ENCODE results near the gene IRAK2.
"Not testable (repeated sequence)": the region's sequence is repeated elsewhere in the genome, so short reads cannot be mapped to it uniquely, and the experiment has no call there.

IRAK2 gene

GRCh38 chr3:10263646-10264363, 99.1 kb downstream of the IRAK2 start:
- Histone ChIP-seq H3K27me3 (ENCODE audit: low read depth, low read length) (no peaks in the 10 kb centered on the region), H3K36me3 (ENCODE audit: control insufficient read depth in 1 of 2, insufficient read depth in 2 of 2, low read length in 2 of 2) (peaks cover 16 to 32% of the 10 kb centered on the region in 2 donors), H3K9me3 (ENCODE audit: control insufficient read depth in 1 of 2, low read length in 2 of 2) (no peaks in the 10 kb centered on the region), H3K4me3 (ENCODE audit: low read depth in 1 of 2, low read length in 2 of 2) (no peak overlapping the region), H3K27ac (ENCODE audit: low read length) (no peak overlapping the region), H3K4me1 (ENCODE audit: control insufficient read depth in 1 of 2, insufficient read depth in 2 of 2, low read length in 2 of 2) (no peaks in the 10 kb centered on the region)

GRCh38 chr3:10265833-10266232, 101.1 kb downstream of the IRAK2 start:
- H3K27ac ChIP-seq (ENCODE audit: low read length) = no peak overlapping the region
- no peaks in the 10 kb centered on the region for H3K9me3 ChIP-seq (ENCODE audit: control insufficient read depth in 1 of 2, low read length in 2 of 2)
- no peaks in the 10 kb centered on the region for H3K27me3 ChIP-seq (ENCODE audit: low read depth, low read length)
- H3K4me3 ChIP-seq (ENCODE audit: low read depth in 1 of 2, low read length in 2 of 2) = no peak overlapping the region
- H3K4me1 ChIP-seq (ENCODE audit: control insufficient read depth in 1 of 2, insufficient read depth in 2 of 2, low read length in 2 of 2) = no peaks in the 10 kb centered on the region
- peaks cover 28 to 34% of the 10 kb centered on the region in 2 donors for H3K36me3 ChIP-seq (ENCODE audit: control insufficient read depth in 1 of 2, insufficient read depth in 2 of 2, low read length in 2 of 2)

- H3K4me1 ChIP-seq (ENCODE audit: control insufficient read depth in 1 of 2, insufficient read depth in 2 of 2, low read length in 2 of 2); H3K27ac ChIP-seq (ENCODE audit: low read length); H3K4me3 ChIP-seq (ENCODE audit: low read depth in 1 of 2, low read length in 2 of 2); H3K27me3 ChIP-seq (ENCODE audit: low read depth, low read length); H3K9me3 ChIP-seq (ENCODE audit: control insufficient read depth in 1 of 2, low read length in 2 of 2): not testable (repeated sequence)
- H3K36me3 ChIP-seq (ENCODE audit: control insufficient read depth in 1 of 2, insufficient read depth in 2 of 2, low read length in 2 of 2) = peaks cover 34% of the 10 kb centered on the region in 2 donors
Observed at GRCh38 chr3:10266936-10267335, 102.2 kb downstream of the IRAK2 start.

GRCh38 chr3:10268116-10268515, 103.4 kb downstream of the IRAK2 start:
- H3K4me1 ChIP-seq (ENCODE audit: control insufficient read depth in 1 of 2, insufficient read depth in 2 of 2, low read length in 2 of 2) = peaks cover 0 to 4% of the 10 kb centered on the region in 2 donors
- H3K4me3 ChIP-seq (ENCODE audit: low read depth in 1 of 2, low read length in 2 of 2) = no peak overlapping the region
- H3K36me3 ChIP-seq (ENCODE audit: control insufficient read depth in 1 of 2, insufficient read depth in 2 of 2, low read length in 2 of 2) = peaks cover 34 to 36% of the 10 kb centered on the region in 2 donors
- no peaks in the 10 kb centered on the region for H3K27me3 ChIP-seq (ENCODE audit: low read depth, low read length)
- no peaks in the 10 kb centered on the region for H3K9me3 ChIP-seq (ENCODE audit: control insufficient read depth in 1 of 2, low read length in 2 of 2)
- H3K27ac ChIP-seq (ENCODE audit: low read length) = no peak overlapping the region

- H3K36me3 ChIP-seq (ENCODE audit: control insufficient read depth in 1 of 2, insufficient read depth in 2 of 2, low read length in 2 of 2) = peaks cover 34 to 36% of the 10 kb centered on the region in 2 donors
- no peak overlapping the region for H3K4me3 ChIP-seq (ENCODE audit: low read depth in 1 of 2, low read length in 2 of 2)
- H3K27me3 ChIP-seq (ENCODE audit: low read depth, low read length) = no peaks in the 10 kb centered on the region
- H3K4me1 ChIP-seq (ENCODE audit: control insufficient read depth in 1 of 2, insufficient read depth in 2 of 2, low read length in 2 of 2) = peaks cover 0 to 12% of the 10 kb centered on the region in 2 donors
- no peaks in the 10 kb centered on the region for H3K9me3 ChIP-seq (ENCODE audit: control insufficient read depth in 1 of 2, low read length in 2 of 2)
- no peak overlapping the region for H3K27ac ChIP-seq (ENCODE audit: low read length)
Observed at GRCh38 chr3:10268930-10269329, 104.2 kb downstream of the IRAK2 start.

GRCh38 chr3:10269443-10269842, 104.7 kb downstream of the IRAK2 start:
- H3K4me1 ChIP-seq (ENCODE audit: control insufficient read depth in 1 of 2, insufficient read depth in 2 of 2, low read length in 2 of 2) = peaks cover 0 to 17% of the 10 kb centered on the region in 2 donors
- H3K27ac ChIP-seq (ENCODE audit: low read length) = no peak overlapping the region
- peaks cover 34 to 36% of the 10 kb centered on the region in 2 donors for H3K36me3 ChIP-seq (ENCODE audit: control insufficient read depth in 1 of 2, insufficient read depth in 2 of 2, low read length in 2 of 2)

GRCh38 chr3:10272476-10272875, 107.8 kb downstream of the IRAK2 start:
- H3K9me3 ChIP-seq (ENCODE audit: control insufficient read depth in 1 of 2, low read length in 2 of 2); H3K4me3 ChIP-seq (ENCODE audit: low read depth in 1 of 2, low read length in 2 of 2); H3K27me3 ChIP-seq (ENCODE audit: low read depth, low read length); H3K27ac ChIP-seq (ENCODE audit: low read length): not testable (repeated sequence)
- Histone ChIP-seq H3K4me1 (ENCODE audit: control insufficient read depth in 1 of 2, insufficient read depth in 2 of 2, low read length in 2 of 2) (peaks cover 0 to 21% of the 10 kb centered on the region in 2 donors), H3K36me3 (ENCODE audit: control insufficient read depth in 1 of 2, insufficient read depth in 2 of 2, low read length in 2 of 2) (peaks cover 33 to 46% of the 10 kb centered on the region in 2 donors)

More at GRCh38 chr3:10269443-10269842, 104.7 kb downstream of the IRAK2 start:
- Histone ChIP-seq H3K27me3 (ENCODE audit: low read depth, low read length) (no peaks in the 10 kb centered on the region), H3K9me3 (ENCODE audit: control insufficient read depth in 1 of 2, low read length in 2 of 2) (no peaks in the 10 kb centered on the region), H3K4me3 (ENCODE audit: low read depth in 1 of 2, low read length in 2 of 2) (no peak overlapping the region)

- H3K9me3 ChIP-seq (ENCODE audit: control insufficient read depth in 1 of 2, low read length in 2 of 2) = no peaks in the 10 kb centered on the region
- peaks cover 0 to 21% of the 10 kb centered on the region in 2 donors for H3K4me1 ChIP-seq (ENCODE audit: control insufficient read depth in 1 of 2, insufficient read depth in 2 of 2, low read length in 2 of 2)
- H3K27ac ChIP-seq (ENCODE audit: low read length) = no peak overlapping the region
- peaks cover 37 to 48% of the 10 kb centered on the region in 2 donors for H3K36me3 ChIP-seq (ENCODE audit: control insufficient read depth in 1 of 2, insufficient read depth in 2 of 2, low read length in 2 of 2)
- no peaks in the 10 kb centered on the region for H3K27me3 ChIP-seq (ENCODE audit: low read depth, low read length)
- H3K4me3 ChIP-seq (ENCODE audit: low read depth in 1 of 2, low read length in 2 of 2) = no peak overlapping the region
Observed at GRCh38 chr3:10272977-10273376, 108.3 kb downstream of the IRAK2 start.

- Histone ChIP-seq H3K36me3 (ENCODE audit: control insufficient read depth in 1 of 2, insufficient read depth in 2 of 2, low read length in 2 of 2) (peaks cover 39 to 55% of the 10 kb centered on the region in 2 donors), H3K27ac (ENCODE audit: low read length) (no peak overlapping the region), H3K4me3 (ENCODE audit: low read depth in 1 of 2, low read length in 2 of 2) (no peak overlapping the region), H3K4me1 (ENCODE audit: control insufficient read depth in 1 of 2, insufficient read depth in 2 of 2, low read length in 2 of 2) (peaks cover 0 to 21% of the 10 kb centered on the region in 2 donors), H3K9me3 (ENCODE audit: control insufficient read depth in 1 of 2, low read length in 2 of 2) (no peaks in the 10 kb centered on the region), H3K27me3 (ENCODE audit: low read depth, low read length) (no peaks in the 10 kb centered on the region)
Observed at GRCh38 chr3:10273702-10274305, 109.1 kb downstream of the IRAK2 start.

- no peaks in the 10 kb centered on the region for H3K27me3 ChIP-seq (ENCODE audit: low read depth, low read length)
- peaks cover 41 to 55% of the 10 kb centered on the region in 2 donors for H3K36me3 ChIP-seq (ENCODE audit: control insufficient read depth in 1 of 2, insufficient read depth in 2 of 2, low read length in 2 of 2)
- no peak overlapping the region for H3K4me3 ChIP-seq (ENCODE audit: low read depth in 1 of 2, low read length in 2 of 2)
- no peaks in the 10 kb centered on the region for H3K9me3 ChIP-seq (ENCODE audit: control insufficient read depth in 1 of 2, low read length in 2 of 2)
- H3K4me1 ChIP-seq (ENCODE audit: control insufficient read depth in 1 of 2, insufficient read depth in 2 of 2, low read length in 2 of 2) = peaks cover 0 to 21% of the 10 kb centered on the region in 2 donors
- no peak overlapping the region for H3K27ac ChIP-seq (ENCODE audit: low read length)
Observed at GRCh38 chr3:10274601-10275000, 109.9 kb downstream of the IRAK2 start.

- H3K4me1 ChIP-seq (ENCODE audit: control insufficient read depth in 1 of 2, insufficient read depth in 2 of 2, low read length in 2 of 2) = peaks cover 0 to 21% of the 10 kb centered on the region in 2 donors
- no peak overlapping the region for H3K27ac ChIP-seq (ENCODE audit: low read length)
- H3K4me3 ChIP-seq (ENCODE audit: low read depth in 1 of 2, low read length in 2 of 2) = no peak overlapping the region
- H3K9me3 ChIP-seq (ENCODE audit: control insufficient read depth in 1 of 2, low read length in 2 of 2) = no peaks in the 10 kb centered on the region
- H3K36me3 ChIP-seq (ENCODE audit: control insufficient read depth in 1 of 2, insufficient read depth in 2 of 2, low read length in 2 of 2) = peaks cover 42 to 49% of the 10 kb centered on the region in 2 donors
- no peaks in the 10 kb centered on the region for H3K27me3 ChIP-seq (ENCODE audit: low read depth, low read length)
Observed at GRCh38 chr3:10277115-10277625, 112.5 kb downstream of the IRAK2 start.

Data from muscle layer of duodenum (tissue), 2 donors.